NCI-H2081 (cell line): ENCODE measurements around the gene SLC25A24.
"Not testable (repeated sequence)": the region's sequence is repeated elsewhere in the genome, so short reads cannot be mapped to it uniquely, and the experiment has no call there.

Source experiments
- DNase-seq, 2 experiments: peaks; one replicate each; lab custom pipeline; 2025; lab: John Stamatoyannopoulos, UW

The SLC25A24 gene

GRCh38 chr1:108199781-108200686 is at the start of gene SLC25A24:
Gene SLC25A24, minus strand, starts transcription at chr1:108200343. Its CDS starts 205 bp downstream, at chr1:108200138.
- DNase-seq, result peak; percentile 64 to 80

GRCh38 chr1:108243976-108244375 is 43.8 kb upstream of the SLC25A24 start, which contains the start of gene NBPF4:
Gene NBPF4, minus strand, starts transcription at chr1:108244076. Its CDS starts 315 bp downstream, at chr1:108243761.
- DNase-seq, result not testable (repeated sequence)

- not testable (repeated sequence) for DNase-seq
Observed at GRCh38 chr1:108239426-108239825, 39.3 kb upstream of the SLC25A24 start.

- not testable (repeated sequence) for DNase-seq
Observed at GRCh38 chr1:108235308-108235707, 35.2 kb upstream of the SLC25A24 start.

- DNase-seq, result not testable (repeated sequence)
Observed at GRCh38 chr1:108232183-108232582, 32.0 kb upstream of the SLC25A24 start.

- DNase-seq, result not testable (repeated sequence)
Observed at GRCh38 chr1:108229976-108230375, 29.8 kb upstream of the SLC25A24 start.

- not testable (repeated sequence) for DNase-seq
Observed at GRCh38 chr1:108227772-108228171, 27.6 kb upstream of the SLC25A24 start.

GRCh38 chr1:108226855-108227254 is 26.7 kb upstream of the SLC25A24 start:
- not testable (repeated sequence) for DNase-seq

GRCh38 chr1:108223226-108223625 is 23.1 kb upstream of the SLC25A24 start:
- DNase-seq, result not testable (repeated sequence)

- DNase-seq, result not testable (repeated sequence)
Observed at GRCh38 chr1:108217515-108218174, 17.5 kb upstream of the SLC25A24 start.

GRCh38 chr1:108217007-108217406 is 16.9 kb upstream of the SLC25A24 start:
- DNase-seq, result not testable (repeated sequence)

GRCh38 chr1:108216028-108216890 is 16.1 kb upstream of the SLC25A24 start:
- not testable (repeated sequence) for DNase-seq

GRCh38 chr1:108214641-108215465 is 14.7 kb upstream of the SLC25A24 start:
- DNase-seq, result peak in 1 of 2 experiments; percentile 12

GRCh38 chr1:108211014-108211413 is 10.9 kb upstream of the SLC25A24 start:
- no peak for DNase-seq

GRCh38 chr1:108209456-108210108 is 9.4 kb upstream of the SLC25A24 start:
- no peak for DNase-seq

- no peak for DNase-seq
Observed at GRCh38 chr1:108208724-108209446, 8.7 kb upstream of the SLC25A24 start.

- not testable (repeated sequence) for DNase-seq
Observed at GRCh38 chr1:108203582-108203981, 3.4 kb upstream of the SLC25A24 start.

GRCh38 chr1:108201687-108202086 is 1.5 kb upstream of the SLC25A24 start:
- DNase-seq, result no peak

GRCh38 chr1:108200687-108201051 is 526 bp upstream of the SLC25A24 start:
- DNase-seq, result peak; percentile 23 to 60
